Smooth muscle cell (in vitro differentiated cells): Measurements from ENCODE around the gene AOAH. TPM values are rescaled to one million over a fixed set of nuclear protein-coding genes. Genes with fewer than 3 reads are reported as not detected.
A peak's percentile ranks its signal among the peaks of the same experiment; 100 is the strongest.

Source experiments
- DNase-seq: peaks from one replicate; lab custom pipeline; 2025; ENCODE audit not compliant: unreplicated experiment; lab: John Stamatoyannopoulos, UW
- H2AFZ ChIP-seq: fragments of 200-600 bp; sonication (generic); 2 replicates; pipeline ENCODE4 v1.6.0; 2016; ENCODE audit warnings: antibody characterized with exemption, low read depth, mild to moderate bottlenecking
- H3F3A ChIP-seq: fragments of 200-600 bp; sonication (generic); 2 replicates; pipeline ENCODE4 v1.6.0; 2017; ENCODE audit warnings: antibody characterized with exemption, low read depth
- H3K27ac ChIP-seq: fragments of 200-600 bp; sonication (generic); 2 replicates; pipeline ENCODE4 v1.5.1; 2016; ENCODE audit warnings: low read depth, mild to moderate bottlenecking
- H3K27me3 ChIP-seq: fragments of 200-600 bp; sonication (generic); 2 replicates; pipeline ENCODE4 v1.6.1; 2016; ENCODE audit warnings: low read depth, mild to moderate bottlenecking
- H3K36me3 ChIP-seq: fragments of 200-600 bp; sonication (generic); 2 replicates; pipeline ENCODE4 v1.5.1; 2016; ENCODE audit warnings: low read depth
- H3K4me1 ChIP-seq: fragments of 200-600 bp; sonication (generic); 2 replicates; pipeline ENCODE4 v1.5.1; 2016; ENCODE audit warnings: low read depth
- H3K4me2 ChIP-seq: fragments of 200-600 bp; sonication (generic); 2 replicates; pipeline ENCODE4 v1.6.0; 2016; ENCODE audit warnings: mild to moderate bottlenecking
- H3K4me3 ChIP-seq: fragments of 200-600 bp; sonication (generic); 2 replicates; pipeline ENCODE4 v1.5.1; 2016; ENCODE audit warnings: mild to moderate bottlenecking
- H3K79me2 ChIP-seq: fragments of 200-600 bp; sonication (generic); 2 replicates; pipeline ENCODE4 v1.6.0; 2016; ENCODE audit warnings: low read depth, mild to moderate bottlenecking
- H3K9ac ChIP-seq: fragments of 200-600 bp; sonication (generic); 2 replicates; pipeline ENCODE4 v1.6.0; 2016; ENCODE audit warnings: low read depth
- H3K9me3 ChIP-seq: fragments of 200-600 bp; sonication (generic); replicated peaks from 2 replicates; pipeline ENCODE4 v1.5.1; 2016; ENCODE audit warnings: low read depth
- H4K20me1 ChIP-seq: fragments of 200-600 bp; sonication (generic); 2 replicates; pipeline ENCODE4 v1.6.0; 2016; ENCODE audit warnings: low read depth
- WGBS: methylation state at CpG from one replicate; pipeline ENCODE4 v1.1.7; 2016; ENCODE audit warnings: low lambda C conversion rate; 5-methylcytosine and 5-hydroxymethylcytosine counted together
- polyA plus RNA-seq: library from polyadenylated mRNA; unstranded; fragments of >200 nt; fragmentation: Nextera tagmentation; extraction: Ambion mirVana; gene quantifications from 2 replicates; pipeline ENCODE4 v1.2.1, GENCODE V29; 2016
- total RNA-seq: library from RNA; depleted of rRNA; stranded (reverse); fragments of >200 nt; gene quantifications from 2 replicates; pipeline ENCODE4 v1.2.3, GENCODE V29; 2014
- TF ChIP-seq, protein P1 (sequence below): fragments of 200-600 bp; sonication (generic); IDR thresholded peaks from 2 replicates; pipeline ENCODE4 v1.5.1; 2017; ENCODE audit warnings: borderline replicate concordance, mild to moderate bottlenecking, antibody characterized with exemption; ENCODE audit not compliant: insufficient read depth, poor library complexity, severe bottlenecking

Gene AOAH
- total and polyA plus RNA-seq, 2 experiments from 2014 or later = not detected

DNA sequence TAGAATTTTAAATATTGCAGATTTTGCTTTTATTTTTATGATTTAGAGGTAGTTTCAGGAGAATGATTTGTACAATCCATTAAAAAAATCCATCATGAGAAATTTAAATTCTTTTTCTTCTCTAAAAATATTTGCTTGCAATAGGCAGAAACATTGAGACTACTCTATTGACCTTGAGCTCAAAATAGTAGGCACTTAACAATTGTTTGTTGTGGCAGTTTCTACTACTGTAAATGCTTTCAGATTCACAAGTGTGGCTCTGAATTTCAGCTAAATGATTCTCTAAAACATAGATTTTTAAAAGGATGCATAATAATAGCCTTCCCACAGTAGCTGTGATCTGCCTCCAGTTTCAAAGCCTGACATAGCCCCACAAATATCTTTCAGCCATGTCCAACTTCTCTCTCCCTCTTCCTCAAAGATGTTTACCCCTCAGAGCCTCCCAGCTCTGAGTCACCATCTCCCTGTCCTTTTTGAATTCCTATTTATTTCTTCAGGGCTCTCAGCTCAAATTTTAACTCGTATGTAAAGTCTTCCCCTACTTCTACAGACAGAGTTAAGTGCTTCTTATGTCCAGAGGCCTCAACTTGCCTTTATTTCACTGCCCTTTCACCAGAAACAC is 160.5 kb downstream of the AOAH start:
- 11% methylated on average over 1 of the region's 1 CpG for WGBS
- no peak overlapping the region for H3K9ac ChIP-seq

DNA sequence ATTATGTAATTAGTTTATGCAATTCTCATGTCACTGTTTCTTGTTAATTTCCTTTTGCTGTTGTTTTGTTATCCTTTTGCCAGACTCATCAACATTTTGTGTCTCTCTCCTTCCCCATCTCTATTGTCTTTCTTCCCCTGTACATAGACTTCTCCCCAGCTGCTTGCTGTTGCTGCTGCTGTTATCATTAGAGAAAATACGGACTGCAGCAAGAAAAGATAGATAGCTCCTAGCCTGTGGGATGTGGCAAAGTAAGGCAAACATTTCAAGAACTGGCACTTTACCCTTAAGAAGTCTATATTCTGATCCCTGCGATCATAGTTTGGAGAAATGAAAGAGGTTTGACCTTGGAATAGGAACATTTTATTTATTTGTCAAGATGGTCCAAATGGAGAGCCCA is 162.2 kb downstream of the AOAH start:
- 91% methylated on average over 2 of the region's 2 CpGs for WGBS
- TF ChIP-seq, protein P1, sequence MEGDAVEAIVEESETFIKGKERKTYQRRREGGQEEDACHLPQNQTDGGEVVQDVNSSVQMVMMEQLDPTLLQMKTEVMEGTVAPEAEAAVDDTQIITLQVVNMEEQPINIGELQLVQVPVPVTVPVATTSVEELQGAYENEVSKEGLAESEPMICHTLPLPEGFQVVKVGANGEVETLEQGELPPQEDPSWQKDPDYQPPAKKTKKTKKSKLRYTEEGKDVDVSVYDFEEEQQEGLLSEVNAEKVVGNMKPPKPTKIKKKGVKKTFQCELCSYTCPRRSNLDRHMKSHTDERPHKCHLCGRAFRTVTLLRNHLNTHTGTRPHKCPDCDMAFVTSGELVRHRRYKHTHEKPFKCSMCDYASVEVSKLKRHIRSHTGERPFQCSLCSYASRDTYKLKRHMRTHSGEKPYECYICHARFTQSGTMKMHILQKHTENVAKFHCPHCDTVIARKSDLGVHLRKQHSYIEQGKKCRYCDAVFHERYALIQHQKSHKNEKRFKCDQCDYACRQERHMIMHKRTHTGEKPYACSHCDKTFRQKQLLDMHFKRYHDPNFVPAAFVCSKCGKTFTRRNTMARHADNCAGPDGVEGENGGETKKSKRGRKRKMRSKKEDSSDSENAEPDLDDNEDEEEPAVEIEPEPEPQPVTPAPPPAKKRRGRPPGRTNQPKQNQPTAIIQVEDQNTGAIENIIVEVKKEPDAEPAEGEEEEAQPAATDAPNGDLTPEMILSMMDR = no peak

More for the DNA sequence above, 160.5 kb downstream of the AOAH start:
- no peaks in the 10 kb centered on the region for H4K20me1 ChIP-seq
- H3K27me3 ChIP-seq = no peaks in the 10 kb centered on the region
- H2AFZ ChIP-seq = peak overlapping the region; percentile 13
- H3K27ac ChIP-seq = no peak overlapping the region
- no peaks in the 10 kb centered on the region for H3K79me2 ChIP-seq
- H3F3A ChIP-seq = no peaks in the 10 kb centered on the region
- H3K4me1 ChIP-seq = peaks cover 9% of the 10 kb centered on the region
- no peaks in the 10 kb centered on the region for H3K9me3 ChIP-seq
- DNase-seq = no peak
- TF ChIP-seq, protein P1 = no peak
- H3K4me3 ChIP-seq = no peak overlapping the region
- H3K4me2 ChIP-seq = peak overlapping the region; percentile 31
- H3K36me3 ChIP-seq = no peaks in the 10 kb centered on the region

DNA sequence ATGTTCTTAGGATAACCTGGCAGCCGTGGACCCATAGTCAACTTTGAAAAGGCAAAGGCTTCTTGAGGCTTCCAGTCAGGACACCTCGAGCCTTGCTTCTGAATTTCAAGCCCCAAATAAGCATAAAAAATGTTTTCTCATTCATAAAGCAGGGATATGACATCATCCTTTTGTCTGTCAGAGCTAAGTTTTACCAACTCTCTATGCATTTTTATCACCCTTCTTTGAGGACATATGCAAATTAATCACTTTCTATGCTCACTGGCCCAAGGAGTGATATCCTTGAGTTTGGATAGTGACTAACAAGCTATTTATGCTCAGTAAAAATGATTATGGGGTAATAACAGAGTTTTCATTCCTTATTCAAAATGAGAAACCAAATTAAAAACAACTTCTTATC is 175.3 kb downstream of the AOAH start:
- Histone ChIP-seq H3K79me2 (no peaks in the 10 kb centered on the region), H3K4me3 (no peak overlapping the region), H3K27me3 (no peaks in the 10 kb centered on the region), H3K36me3 (no peaks in the 10 kb centered on the region), H2AFZ (no peak overlapping the region), H3K4me1 (no peaks in the 10 kb centered on the region), H3K4me2 (no peak overlapping the region), H3K9ac (no peak overlapping the region), H3K27ac (no peak overlapping the region), H3K9me3 (no peaks in the 10 kb centered on the region), H3F3A (no peaks in the 10 kb centered on the region), H4K20me1 (no peaks in the 10 kb centered on the region)
- 83% methylated on average over 2 of the region's 2 CpGs for WGBS
- no peak for DNase-seq
- TF ChIP-seq, protein P1 = no peak

More for the DNA sequence above, 162.2 kb downstream of the AOAH start:
- H3K27ac ChIP-seq = no peak overlapping the region
- no peaks in the 10 kb centered on the region for H3K9me3 ChIP-seq
- peaks cover 9% of the 10 kb centered on the region for H3K4me1 ChIP-seq
- H3K9ac ChIP-seq = no peak overlapping the region
- no peak for DNase-seq
- no peaks in the 10 kb centered on the region for H3F3A ChIP-seq
- no peak overlapping the region for H2AFZ ChIP-seq
- no peaks in the 10 kb centered on the region for H3K27me3 ChIP-seq
- H4K20me1 ChIP-seq = no peaks in the 10 kb centered on the region
- no peak overlapping the region for H3K4me2 ChIP-seq
- no peaks in the 10 kb centered on the region for H3K36me3 ChIP-seq
- H3K79me2 ChIP-seq = no peaks in the 10 kb centered on the region
- H3K4me3 ChIP-seq = no peak overlapping the region

DNA sequence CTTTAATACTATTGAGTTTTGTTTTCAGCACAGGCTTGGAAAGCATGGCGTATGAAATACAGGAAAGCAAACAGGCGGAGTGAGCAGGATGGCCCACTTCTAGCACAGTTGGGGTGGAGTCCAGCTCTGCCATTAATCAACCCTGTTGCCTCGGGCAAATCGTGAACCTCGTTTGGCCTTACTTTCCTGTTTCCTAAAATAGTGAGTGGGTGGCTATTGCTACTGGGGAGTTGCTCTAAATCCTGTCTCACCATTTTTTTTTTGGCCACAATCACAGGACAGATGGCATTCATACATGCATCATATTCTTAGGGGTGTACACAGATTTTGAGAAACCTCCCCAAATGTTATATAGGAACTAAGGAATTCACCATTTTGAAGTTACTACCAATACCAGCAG is 176.9 kb downstream of the AOAH start:
- Histone ChIP-seq H3K4me3 (no peak overlapping the region), H3K9ac (no peak overlapping the region), H3K9me3 (no peaks in the 10 kb centered on the region), H2AFZ (no peak overlapping the region), H3K4me2 (no peak overlapping the region), H3K27me3 (no peaks in the 10 kb centered on the region), H3K36me3 (no peaks in the 10 kb centered on the region), H3K79me2 (no peaks in the 10 kb centered on the region), H4K20me1 (no peaks in the 10 kb centered on the region), H3F3A (no peaks in the 10 kb centered on the region), H3K4me1 (no peaks in the 10 kb centered on the region), H3K27ac (no peak overlapping the region)
- TF ChIP-seq, protein P1 = no peak
- no peak for DNase-seq
- WGBS = 81% methylated on average over 5 of the region's 5 CpGs
